ENCODE results near the gene B9D1. TPM values are rescaled to one million over a fixed set of nuclear protein-coding genes. Genes with fewer than 3 reads are reported as not detected.

The B9D1 gene
- total and polyA plus RNA-seq, 9 of the 15 experiments (the other 6 are each of a cell fraction or from before 2014, with no cell fraction given) = 8.9 to 28.0 (median 17.9) TPM

DNA sequence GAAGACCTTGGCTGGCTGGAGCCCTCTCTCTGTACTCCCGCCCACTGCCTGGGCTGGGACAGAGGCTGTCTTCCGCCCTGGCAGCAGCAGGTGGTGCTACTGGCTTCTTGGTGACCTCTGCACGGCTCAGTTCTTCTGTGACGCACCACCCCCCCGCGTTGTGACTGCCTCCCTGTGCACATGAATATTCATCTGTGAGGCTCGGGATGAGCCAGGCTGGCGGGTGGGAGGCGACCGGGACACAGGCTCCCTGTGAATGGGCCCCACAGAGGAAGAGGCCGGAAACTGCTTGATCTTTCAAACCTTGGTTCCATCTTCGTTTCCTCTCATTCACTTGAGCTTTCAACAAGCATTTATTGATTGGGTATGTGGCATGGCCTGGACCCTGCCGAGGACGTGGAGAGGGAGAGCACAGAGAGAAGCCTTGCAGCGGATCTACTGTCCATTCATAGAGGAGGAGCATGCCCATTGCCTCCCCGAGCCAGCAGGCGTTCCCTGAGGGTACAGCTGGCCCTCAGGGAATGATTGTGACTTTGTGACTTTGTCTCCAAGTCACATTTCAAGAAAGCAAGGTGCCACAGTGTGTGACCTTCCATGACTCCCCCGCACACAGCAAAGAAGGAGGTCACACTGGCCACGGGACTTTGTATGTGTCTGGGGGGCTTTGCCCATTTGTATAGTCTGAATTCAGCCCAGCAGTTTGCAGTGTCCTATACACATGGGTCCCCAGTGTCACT lies 45.0 kb downstream of the B9D1 start (continued):
- TF ChIP-seq, protein P1, sequence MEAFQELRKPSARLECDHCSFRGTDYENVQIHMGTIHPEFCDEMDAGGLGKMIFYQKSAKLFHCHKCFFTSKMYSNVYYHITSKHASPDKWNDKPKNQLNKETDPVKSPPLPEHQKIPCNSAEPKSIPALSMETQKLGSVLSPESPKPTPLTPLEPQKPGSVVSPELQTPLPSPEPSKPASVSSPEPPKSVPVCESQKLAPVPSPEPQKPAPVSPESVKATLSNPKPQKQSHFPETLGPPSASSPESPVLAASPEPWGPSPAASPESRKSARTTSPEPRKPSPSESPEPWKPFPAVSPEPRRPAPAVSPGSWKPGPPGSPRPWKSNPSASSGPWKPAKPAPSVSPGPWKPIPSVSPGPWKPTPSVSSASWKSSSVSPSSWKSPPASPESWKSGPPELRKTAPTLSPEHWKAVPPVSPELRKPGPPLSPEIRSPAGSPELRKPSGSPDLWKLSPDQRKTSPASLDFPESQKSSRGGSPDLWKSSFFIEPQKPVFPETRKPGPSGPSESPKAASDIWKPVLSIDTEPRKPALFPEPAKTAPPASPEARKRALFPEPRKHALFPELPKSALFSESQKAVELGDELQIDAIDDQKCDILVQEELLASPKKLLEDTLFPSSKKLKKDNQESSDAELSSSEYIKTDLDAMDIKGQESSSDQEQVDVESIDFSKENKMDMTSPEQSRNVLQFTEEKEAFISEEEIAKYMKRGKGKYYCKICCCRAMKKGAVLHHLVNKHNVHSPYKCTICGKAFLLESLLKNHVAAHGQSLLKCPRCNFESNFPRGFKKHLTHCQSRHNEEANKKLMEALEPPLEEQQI (IDR thresholded peaks at IDR 0.05) = no peak
- TF ChIP-seq ZBTB17 (CRISPR knock-in tag; IDR thresholded peaks at IDR 0.05) (no peak), EGR1 (conservative IDR thresholded peaks at IDR 0.05) (peak; percentile 36), CREB1 (IDR thresholded peaks at IDR 0.05) (0 out of 2 replicates have a peak, but pooled peaks have one; percentile 32), CREB1 (CRISPR knock-in tag; IDR thresholded peaks at IDR 0.05) (no peak), CBFA2T2 (conservative IDR thresholded peaks at IDR 0.05) (no peak), ZFPM2 (CRISPR knock-in tag; IDR thresholded peaks at IDR 0.05) (no peak), TAF1 (IDR thresholded peaks at IDR 0.05; ENCODE audit: control insufficient read depth, extremely low read depth, insufficient read depth, low read length, severe bottlenecking) (no peak), ZNF165 (CRISPR knock-in tag; IDR thresholded peaks at IDR 0.05; ENCODE audit: borderline replicate concordance) (no peak), NRF1 (conservative IDR thresholded peaks at IDR 0.05 in 1 of 2, IDR thresholded peaks at IDR 0.05 in 1 of 2) (0 out of 4 replicates have a peak, but pooled peaks of 1 of the 2 experiments have one; percentile 21), GTF2E2 (tag; IDR thresholded peaks at IDR 0.05) (no peak), JUND (IDR thresholded peaks at IDR 0.05; ENCODE audit: borderline replicate concordance, low read depth, low read length) (peak; percentile 52), JUND (tag; IDR thresholded peaks at IDR 0.05; ENCODE audit: borderline replicate concordance, low read depth, low read length) (peak; percentile 24; the same call in 1 of the 3 replicates), TRIM28 (IDR thresholded peaks at IDR 0.05) (no peak), MYNN (IDR thresholded peaks at IDR 0.05) (peak; percentile 12; the same call in 1 of the 2 replicates), MYNN (CRISPR knock-in tag; IDR thresholded peaks at IDR 0.05) (no peak), L3MBTL2 (IDR thresholded peaks at IDR 0.05) (peak; percentile 12; the same call in 1 of the 2 replicates), ATF7 (IDR thresholded peaks at IDR 0.05) (peak; percentile 54; the same call in 1 of the 2 replicates), CBX5 (IDR thresholded peaks at IDR 0.05; ENCODE audit: borderline replicate concordance, low read depth) (no peak), ZNF780A (CRISPR knock-in tag; IDR thresholded peaks at IDR 0.05) (no peak), ZNF778 (CRISPR knock-in tag; IDR thresholded peaks at IDR 0.05) (no peak), ZNF445 (CRISPR knock-in tag; IDR thresholded peaks at IDR 0.05; ENCODE audit: low read depth) (no peak), ZNF146 (CRISPR knock-in tag; IDR thresholded peaks at IDR 0.05; ENCODE audit: unreplicated experiment) (no peak), GABPA (tag; conservative IDR thresholded peaks at IDR 0.05; ENCODE audit: low read depth) (peak; percentile 45)
- TF ChIP-seq, protein P2, sequence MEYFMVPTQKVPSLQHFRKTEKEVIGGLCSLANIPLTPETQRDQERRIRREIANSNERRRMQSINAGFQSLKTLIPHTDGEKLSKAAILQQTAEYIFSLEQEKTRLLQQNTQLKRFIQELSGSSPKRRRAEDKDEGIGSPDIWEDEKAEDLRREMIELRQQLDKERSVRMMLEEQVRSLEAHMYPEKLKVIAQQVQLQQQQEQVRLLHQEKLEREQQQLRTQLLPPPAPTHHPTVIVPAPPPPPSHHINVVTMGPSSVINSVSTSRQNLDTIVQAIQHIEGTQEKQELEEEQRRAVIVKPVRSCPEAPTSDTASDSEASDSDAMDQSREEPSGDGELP (CRISPR knock-in tag; IDR thresholded peaks at IDR 0.05; ENCODE audit: borderline replicate concordance) = 0 out of 2 replicates have a peak, but pooled peaks have one; percentile 14
- TF ChIP-seq, protein P3, sequence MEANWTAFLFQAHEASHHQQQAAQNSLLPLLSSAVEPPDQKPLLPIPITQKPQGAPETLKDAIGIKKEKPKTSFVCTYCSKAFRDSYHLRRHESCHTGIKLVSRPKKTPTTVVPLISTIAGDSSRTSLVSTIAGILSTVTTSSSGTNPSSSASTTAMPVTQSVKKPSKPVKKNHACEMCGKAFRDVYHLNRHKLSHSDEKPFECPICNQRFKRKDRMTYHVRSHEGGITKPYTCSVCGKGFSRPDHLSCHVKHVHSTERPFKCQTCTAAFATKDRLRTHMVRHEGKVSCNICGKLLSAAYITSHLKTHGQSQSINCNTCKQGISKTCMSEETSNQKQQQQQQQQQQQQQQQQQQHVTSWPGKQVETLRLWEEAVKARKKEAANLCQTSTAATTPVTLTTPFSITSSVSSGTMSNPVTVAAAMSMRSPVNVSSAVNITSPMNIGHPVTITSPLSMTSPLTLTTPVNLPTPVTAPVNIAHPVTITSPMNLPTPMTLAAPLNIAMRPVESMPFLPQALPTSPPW (CRISPR knock-in tag; IDR thresholded peaks at IDR 0.05) = peak; percentile 87

Measured in K562 (cell line).